Liver (tissue), 9 donors: ENCODE results near the gene TTI1. TPM values are rescaled to one million over a fixed set of nuclear protein-coding genes. Genes with fewer than 3 reads are reported as not detected.

Experiments used
- DNase-seq: peaks from one replicate; pipeline ENCODE4 v3.0.0-alpha.2; 2017; ENCODE audit warnings: low spot score
- H3K27ac ChIP-seq, 2 donors: one replicate each; pipeline ENCODE4 v1.7.0; 2013; ENCODE audit warnings: inconsistent platforms in 2 of 2, low read length in 2 of 2, control low read depth in 1 of 2, low read depth in 1 of 2, mild to moderate bottlenecking in 1 of 2
- H3K27me3 ChIP-seq, 4 donors: one replicate each; pipeline versions ENCODE4 v1.6.1 to v1.7.0; 2013; ENCODE audit warnings: low read length in 3 of 4, inconsistent platforms in 1 of 4, mild to moderate bottlenecking in 1 of 4, moderate library complexity in 1 of 4; ENCODE audit not compliant: control insufficient read depth in 4 of 4, insufficient read depth in 4 of 4
- H3K36me3 ChIP-seq, 4 donors: one replicate each; pipeline versions ENCODE4 v1.6.1 to v1.7.0; 2013; ENCODE audit warnings: low read length in 3 of 4, mild to moderate bottlenecking in 3 of 4, low read depth in 1 of 4, moderate library complexity in 1 of 4; ENCODE audit not compliant: control insufficient read depth in 4 of 4, insufficient read depth in 3 of 4
- H3K4me1 ChIP-seq, 4 donors: one replicate each; pipeline versions ENCODE4 v1.6.1 to v1.7.0; 2013; ENCODE audit warnings: low read length in 3 of 4, mild to moderate bottlenecking in 3 of 4, moderate library complexity in 1 of 4; ENCODE audit not compliant: control insufficient read depth in 4 of 4, insufficient read depth in 4 of 4
- H3K4me3 ChIP-seq, 3 donors: one replicate each; pipeline versions ENCODE4 v1.6.1 to v1.7.0; 2013; ENCODE audit warnings: low read length in 3 of 3, control low read depth in 1 of 3, low read depth in 1 of 3, mild to moderate bottlenecking in 1 of 3
- H3K9ac ChIP-seq, 2 donors: one replicate each; pipeline ENCODE4 v1.7.0; 2013; ENCODE audit warnings: low read length in 2 of 2, mild to moderate bottlenecking in 2 of 2, moderate library complexity in 2 of 2, control low read depth in 1 of 2, low read depth in 1 of 2
- H3K9me3 ChIP-seq, 4 donors: one replicate each; pipeline versions ENCODE4 v1.6.1 to v1.7.0; 2013; ENCODE audit warnings: low read length in 3 of 4; ENCODE audit not compliant: control insufficient read depth in 4 of 4
- EGR1 ChIP-seq, 2 donors: IDR thresholded peaks; 2 replicates each; pipeline ENCODE4 v1.6.1; 2016 to 2018; ENCODE audit warnings: antibody characterized with exemption in 2 of 2, low read depth in 2 of 2
- FOXA1 ChIP-seq: IDR thresholded peaks from 2 replicates; pipeline ENCODE4 v1.6.1; 2016; ENCODE audit warnings: antibody characterized with exemption
- GABPA ChIP-seq, 2 donors: IDR thresholded peaks in 1 of 2; conservative IDR thresholded peaks in 1 of 2; 2 replicates each; pipeline ENCODE4 v1.6.1; 2016; ENCODE audit warnings: antibody characterized with exemption in 2 of 2, mild to moderate bottlenecking in 1 of 2, moderate library complexity in 1 of 2
- HNF4A ChIP-seq, 2 donors: conservative IDR thresholded peaks; 2 replicates each; pipeline ENCODE4 v1.6.1; 2016; ENCODE audit warnings: antibody characterized with exemption in 2 of 2, mild to moderate bottlenecking in 2 of 2
- NR2F2 ChIP-seq: IDR thresholded peaks from 2 replicates; pipeline ENCODE4 v1.6.1; 2016; ENCODE audit warnings: antibody characterized with exemption
- RXRA ChIP-seq, 2 donors: IDR thresholded peaks; 2 replicates each; pipeline ENCODE4 v1.6.1; 2017 to 2018; ENCODE audit warnings: antibody characterized with exemption in 2 of 2, mild to moderate bottlenecking in 1 of 2
- SP1 ChIP-seq: IDR thresholded peaks from 2 replicates; pipeline ENCODE4 v1.6.1; 2018; ENCODE audit warnings: antibody characterized with exemption, mild to moderate bottlenecking
- TAF1 ChIP-seq: conservative IDR thresholded peaks from 2 replicates; pipeline ENCODE4 v1.6.1; 2016; ENCODE audit warnings: antibody characterized with exemption, mild to moderate bottlenecking
- YY1 ChIP-seq: IDR thresholded peaks from 2 replicates; pipeline ENCODE4 v1.6.1; 2016; ENCODE audit warnings: antibody characterized with exemption, mild to moderate bottlenecking
- whole genome bisulfite sequencing: extraction: QIAGEN DNeasy Blood & Tissue Kit; methylation state at CpG from one replicate; pipeline ENCODE4 v1.1.7; 2013; 5-methylcytosine and 5-hydroxymethylcytosine counted together
- polyA plus RNA-seq, 2 donors: library from polyadenylated mRNA; stranded (reverse) in 1 of 2; unstranded in 1 of 2; fragments of 200-250 nt in 1 of 2; fragments of >200 nt in 1 of 2; fragmentation: Nextera tagmentation in 1 of 2; extraction: Ambion mirVana in 1 of 2; gene quantifications; one replicate each; pipeline versions ENCODE4 v1.2.1 to v1.2.3, GENCODE V29; 2013 to 2015
- total RNA-seq, 2 donors: library from RNA; depleted of rRNA; stranded (reverse); fragments of >200 nt; gene quantifications; one replicate each; pipeline ENCODE4 v1.2.3, GENCODE V29; 2014
- TF ChIP-seq, protein P1 (sequence below): fragments of 150-350 bp; IDR thresholded peaks from 2 replicates; pipeline ENCODE4 v1.5.1; 2017; ENCODE audit warnings: improper control_type of control experiment, low read depth, low read length; ENCODE audit not compliant: missing input control
- TF ChIP-seq, protein P2 (sequence below): IDR thresholded peaks from 2 replicates; pipeline ENCODE4 v1.6.1; 2016; ENCODE audit warnings: antibody characterized with exemption
- TF ChIP-seq, protein P3 (sequence below): IDR thresholded peaks from 2 replicates; pipeline ENCODE4 v1.6.1; 2016; ENCODE audit warnings: antibody characterized with exemption, mild to moderate bottlenecking
- TF ChIP-seq, protein P4 (sequence below): IDR thresholded peaks from 2 replicates; pipeline ENCODE4 v1.6.1; 2016; ENCODE audit warnings: antibody characterized with exemption
- donor health status: healthy.
- donor health status: healthy.
- donor health status: healthy.
- donor health status: healthy.
- donor health status: healthy.

TTI1 gene
- total and polyA plus RNA-seq, 4 donors, result 4.6 to 20.4 (median 11.3) TPM

DNA sequence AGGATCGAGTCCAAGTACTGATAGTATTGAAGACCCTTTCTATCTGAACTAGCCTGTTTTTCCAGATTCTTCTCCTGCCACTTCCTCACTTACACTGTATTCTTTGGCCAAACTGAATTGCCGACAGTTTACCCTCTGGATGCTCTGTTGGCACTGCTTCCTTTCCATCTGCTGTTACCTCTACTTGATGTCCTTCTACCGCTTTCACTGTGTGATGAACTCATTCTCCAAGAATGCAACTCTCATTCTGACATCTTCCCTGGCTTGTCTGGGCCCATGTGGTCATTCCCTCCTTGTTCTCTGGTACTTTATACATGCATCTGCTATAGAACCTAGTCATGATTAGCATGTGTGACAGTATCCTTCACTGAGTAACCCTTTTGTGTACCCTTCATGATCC, 16.5 kb upstream of the TTI1 start:
- peaks cover 0 to 29% (median 11%) of the 10 kb centered on the region in 4 donors for H3K36me3 ChIP-seq
- WGBS, result 81% methylated on average over 3 of the region's 3 CpGs

DNA sequence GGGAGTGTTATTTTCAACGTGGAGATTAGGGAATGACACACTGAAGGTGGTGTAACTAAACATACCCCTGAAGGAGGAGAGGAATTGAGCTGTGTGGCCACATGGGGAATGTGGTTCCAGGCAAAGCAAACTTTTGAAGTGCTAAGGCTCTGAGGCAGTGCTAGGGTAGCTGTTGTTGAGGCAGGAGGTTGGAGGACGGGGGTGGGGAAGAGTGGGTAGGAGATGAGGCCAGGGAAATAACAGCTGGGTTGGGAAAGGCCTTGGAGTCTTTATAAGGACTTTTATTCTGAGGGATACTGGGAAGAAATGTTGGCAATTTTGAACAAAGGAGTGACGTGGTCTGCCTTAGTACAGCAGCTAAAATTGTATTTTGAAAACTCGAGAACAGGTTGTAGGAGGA, 13.3 kb upstream of the TTI1 start:
- Histone ChIP-seq H3K4me3 (no peak overlapping the region), H3K36me3 (peaks cover 5 to 50% (median 25%) of the 10 kb centered on the region in 4 donors), H3K27me3 (no peaks in the 10 kb centered on the region), H3K4me1 (peaks cover 2 to 25% (median 7%) of the 10 kb centered on the region in 4 donors), H3K9me3 (no peaks in the 10 kb centered on the region), H3K27ac (no peak overlapping the region), H3K9ac (no peak overlapping the region)
- TF ChIP-seq FOXA1 (no peak), SP1 (no peak), GABPA (IDR thresholded peaks at IDR 0.05 in 1 of 2, conservative IDR thresholded peaks at IDR 0.05 in 1 of 2) (no peak), EGR1 (IDR thresholded peaks at IDR 0.05; ENCODE audit: low read depth in 2 of 2) (no peak), HNF4A (conservative IDR thresholded peaks at IDR 0.05) (no peak), TAF1 (no peak), RXRA (IDR thresholded peaks at IDR 0.05) (no peak)
- TF ChIP-seq, protein P1, sequence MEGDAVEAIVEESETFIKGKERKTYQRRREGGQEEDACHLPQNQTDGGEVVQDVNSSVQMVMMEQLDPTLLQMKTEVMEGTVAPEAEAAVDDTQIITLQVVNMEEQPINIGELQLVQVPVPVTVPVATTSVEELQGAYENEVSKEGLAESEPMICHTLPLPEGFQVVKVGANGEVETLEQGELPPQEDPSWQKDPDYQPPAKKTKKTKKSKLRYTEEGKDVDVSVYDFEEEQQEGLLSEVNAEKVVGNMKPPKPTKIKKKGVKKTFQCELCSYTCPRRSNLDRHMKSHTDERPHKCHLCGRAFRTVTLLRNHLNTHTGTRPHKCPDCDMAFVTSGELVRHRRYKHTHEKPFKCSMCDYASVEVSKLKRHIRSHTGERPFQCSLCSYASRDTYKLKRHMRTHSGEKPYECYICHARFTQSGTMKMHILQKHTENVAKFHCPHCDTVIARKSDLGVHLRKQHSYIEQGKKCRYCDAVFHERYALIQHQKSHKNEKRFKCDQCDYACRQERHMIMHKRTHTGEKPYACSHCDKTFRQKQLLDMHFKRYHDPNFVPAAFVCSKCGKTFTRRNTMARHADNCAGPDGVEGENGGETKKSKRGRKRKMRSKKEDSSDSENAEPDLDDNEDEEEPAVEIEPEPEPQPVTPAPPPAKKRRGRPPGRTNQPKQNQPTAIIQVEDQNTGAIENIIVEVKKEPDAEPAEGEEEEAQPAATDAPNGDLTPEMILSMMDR, result no peak
- TF ChIP-seq, protein P2, sequence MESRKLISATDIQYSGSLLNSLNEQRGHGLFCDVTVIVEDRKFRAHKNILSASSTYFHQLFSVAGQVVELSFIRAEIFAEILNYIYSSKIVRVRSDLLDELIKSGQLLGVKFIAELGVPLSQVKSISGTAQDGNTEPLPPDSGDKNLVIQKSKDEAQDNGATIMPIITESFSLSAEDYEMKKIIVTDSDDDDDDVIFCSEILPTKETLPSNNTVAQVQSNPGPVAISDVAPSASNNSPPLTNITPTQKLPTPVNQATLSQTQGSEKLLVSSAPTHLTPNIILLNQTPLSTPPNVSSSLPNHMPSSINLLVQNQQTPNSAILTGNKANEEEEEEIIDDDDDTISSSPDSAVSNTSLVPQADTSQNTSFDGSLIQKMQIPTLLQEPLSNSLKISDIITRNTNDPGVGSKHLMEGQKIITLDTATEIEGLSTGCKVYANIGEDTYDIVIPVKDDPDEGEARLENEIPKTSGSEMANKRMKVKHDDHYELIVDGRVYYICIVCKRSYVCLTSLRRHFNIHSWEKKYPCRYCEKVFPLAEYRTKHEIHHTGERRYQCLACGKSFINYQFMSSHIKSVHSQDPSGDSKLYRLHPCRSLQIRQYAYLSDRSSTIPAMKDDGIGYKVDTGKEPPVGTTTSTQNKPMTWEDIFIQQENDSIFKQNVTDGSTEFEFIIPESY, result no peak
- TF ChIP-seq, protein P3, sequence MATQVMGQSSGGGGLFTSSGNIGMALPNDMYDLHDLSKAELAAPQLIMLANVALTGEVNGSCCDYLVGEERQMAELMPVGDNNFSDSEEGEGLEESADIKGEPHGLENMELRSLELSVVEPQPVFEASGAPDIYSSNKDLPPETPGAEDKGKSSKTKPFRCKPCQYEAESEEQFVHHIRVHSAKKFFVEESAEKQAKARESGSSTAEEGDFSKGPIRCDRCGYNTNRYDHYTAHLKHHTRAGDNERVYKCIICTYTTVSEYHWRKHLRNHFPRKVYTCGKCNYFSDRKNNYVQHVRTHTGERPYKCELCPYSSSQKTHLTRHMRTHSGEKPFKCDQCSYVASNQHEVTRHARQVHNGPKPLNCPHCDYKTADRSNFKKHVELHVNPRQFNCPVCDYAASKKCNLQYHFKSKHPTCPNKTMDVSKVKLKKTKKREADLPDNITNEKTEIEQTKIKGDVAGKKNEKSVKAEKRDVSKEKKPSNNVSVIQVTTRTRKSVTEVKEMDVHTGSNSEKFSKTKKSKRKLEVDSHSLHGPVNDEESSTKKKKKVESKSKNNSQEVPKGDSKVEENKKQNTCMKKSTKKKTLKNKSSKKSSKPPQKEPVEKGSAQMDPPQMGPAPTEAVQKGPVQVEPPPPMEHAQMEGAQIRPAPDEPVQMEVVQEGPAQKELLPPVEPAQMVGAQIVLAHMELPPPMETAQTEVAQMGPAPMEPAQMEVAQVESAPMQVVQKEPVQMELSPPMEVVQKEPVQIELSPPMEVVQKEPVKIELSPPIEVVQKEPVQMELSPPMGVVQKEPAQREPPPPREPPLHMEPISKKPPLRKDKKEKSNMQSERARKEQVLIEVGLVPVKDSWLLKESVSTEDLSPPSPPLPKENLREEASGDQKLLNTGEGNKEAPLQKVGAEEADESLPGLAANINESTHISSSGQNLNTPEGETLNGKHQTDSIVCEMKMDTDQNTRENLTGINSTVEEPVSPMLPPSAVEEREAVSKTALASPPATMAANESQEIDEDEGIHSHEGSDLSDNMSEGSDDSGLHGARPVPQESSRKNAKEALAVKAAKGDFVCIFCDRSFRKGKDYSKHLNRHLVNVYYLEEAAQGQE, result no peak
- TF ChIP-seq, protein P4, sequence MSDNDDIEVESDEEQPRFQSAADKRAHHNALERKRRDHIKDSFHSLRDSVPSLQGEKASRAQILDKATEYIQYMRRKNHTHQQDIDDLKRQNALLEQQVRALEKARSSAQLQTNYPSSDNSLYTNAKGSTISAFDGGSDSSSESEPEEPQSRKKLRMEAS, result no peak
- 84% methylated on average over 4 of the region's 4 CpGs for WGBS
- no peak for DNase-seq

More for the DNA sequence above, 16.5 kb upstream of the TTI1 start:
- H3K4me1 ChIP-seq, result peaks cover 8 to 34% (median 16%) of the 10 kb centered on the region in 4 donors
- TF ChIP-seq, protein P2, result no peak
- no peak for TF ChIP-seq YY1
- no peak for TF ChIP-seq EGR1 (IDR thresholded peaks at IDR 0.05; ENCODE audit: low read depth in 2 of 2)
- TF ChIP-seq NR2F2, result no peak
- TF ChIP-seq TAF1, result no peak
- H3K9ac ChIP-seq, result no peak overlapping the region
- H3K4me3 ChIP-seq, result no peak overlapping the region
- H3K27ac ChIP-seq, result no peak overlapping the region
- H3K27me3 ChIP-seq, result no peaks in the 10 kb centered on the region
- DNase-seq, result no peak
- no peaks in the 10 kb centered on the region for H3K9me3 ChIP-seq
